HG03521 (cell line): Measurements from ENCODE around the gene RAPGEF5.

Experiments
- ATAC-seq: cut with Tn5 transposase; IDR thresholded peaks from one replicate; pipeline ENCODE4 v1.9.1; 2021; ENCODE audit warnings: mild to moderate bottlenecking, moderate library complexity; ENCODE audit not compliant: unreplicated experiment

The RAPGEF5 gene

DNA sequence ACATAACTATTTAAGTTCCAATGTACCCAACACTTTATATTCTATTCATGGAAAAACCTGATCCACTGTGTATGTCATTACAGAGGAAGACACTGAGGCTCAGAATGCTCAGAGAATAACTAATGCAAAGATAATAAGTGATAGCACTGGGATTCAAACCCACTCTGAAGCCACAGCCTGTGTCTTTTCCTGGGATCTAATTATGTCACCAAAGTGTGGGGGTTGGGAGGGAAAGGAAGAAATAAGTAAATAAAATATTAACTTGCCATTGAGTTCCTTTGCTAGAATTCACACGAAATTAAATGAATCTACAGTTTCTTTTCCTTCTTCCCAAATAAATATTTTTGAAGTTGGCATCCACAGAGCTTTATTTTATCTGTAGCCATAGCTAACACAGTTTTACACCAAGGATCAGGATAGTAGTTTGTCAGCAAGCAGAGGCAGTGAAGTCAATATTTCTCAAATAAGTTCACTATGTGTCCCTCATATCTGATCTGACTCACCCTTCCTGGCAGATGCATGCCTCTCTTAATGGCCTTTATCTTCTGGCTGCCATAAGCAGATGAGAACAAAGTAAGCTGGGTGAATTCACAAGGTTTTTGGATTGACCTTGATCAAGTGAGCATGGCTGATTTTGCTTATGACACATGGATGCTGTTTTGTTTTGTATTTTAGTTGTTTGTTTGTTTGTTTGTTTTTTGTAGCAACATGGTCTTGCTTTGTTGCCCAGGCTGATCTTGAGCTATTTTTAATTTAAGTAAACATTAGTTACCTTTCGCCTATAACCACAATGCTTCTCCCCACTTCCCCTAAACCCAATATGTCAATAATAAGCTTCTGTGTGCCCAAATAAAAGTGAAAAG is 6.3 kb downstream of the RAPGEF5 start:
- ATAC-seq: peak; percentile 27

DNA sequence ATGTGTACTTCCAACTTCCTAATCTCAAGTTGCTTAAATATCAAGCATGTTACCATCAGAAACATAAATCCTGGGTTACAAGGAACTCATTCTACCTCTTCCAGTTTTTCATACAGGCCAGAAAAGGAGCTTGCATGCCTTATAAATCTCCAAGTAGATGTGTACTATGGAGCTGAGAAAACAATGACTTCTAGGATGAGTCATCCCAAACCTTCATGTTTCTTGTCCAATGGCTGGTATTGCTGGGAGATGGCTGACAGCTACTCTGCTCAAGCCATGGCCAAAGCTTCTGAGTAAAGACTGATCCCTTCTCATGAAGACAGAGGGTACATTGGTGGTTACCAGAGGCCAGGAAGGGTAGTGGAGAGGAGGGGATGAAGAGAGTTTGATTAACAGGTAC is 8.6 kb downstream of the RAPGEF5 start:
- ATAC-seq: no peak

DNA sequence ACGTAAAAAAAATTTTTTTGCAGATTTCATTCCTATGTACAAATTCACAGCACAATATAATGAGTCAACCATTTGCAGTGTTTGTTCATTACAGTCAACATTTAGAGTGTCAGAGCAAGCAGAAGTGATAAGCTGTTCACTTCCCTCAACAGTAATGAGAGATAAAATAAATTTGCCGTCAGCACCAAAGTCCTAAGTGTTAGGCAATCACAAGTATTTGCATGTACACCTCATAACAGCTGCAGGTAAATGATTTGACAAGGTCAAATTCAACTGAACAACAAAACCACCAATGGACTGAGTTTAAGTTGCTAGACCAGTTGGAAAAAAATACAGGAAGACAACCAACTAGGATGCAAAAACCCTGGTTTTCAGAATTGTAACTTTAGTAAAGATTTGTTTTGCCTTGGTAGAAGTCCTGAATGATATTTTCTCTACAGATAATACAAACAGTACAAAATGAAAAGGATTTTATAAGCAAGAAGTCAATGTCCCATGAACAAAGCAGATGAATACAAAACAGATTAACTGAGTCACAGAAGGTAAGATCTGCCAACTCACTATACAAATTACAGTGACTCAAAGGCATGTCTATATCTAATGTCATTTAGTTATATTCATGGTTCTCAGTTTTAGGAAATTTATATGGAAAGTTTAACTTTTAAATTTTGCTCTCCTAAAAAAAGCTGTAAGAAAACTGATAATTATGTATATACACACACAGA is 10.4 kb downstream of the RAPGEF5 start:
- ATAC-seq: no peak

DNA sequence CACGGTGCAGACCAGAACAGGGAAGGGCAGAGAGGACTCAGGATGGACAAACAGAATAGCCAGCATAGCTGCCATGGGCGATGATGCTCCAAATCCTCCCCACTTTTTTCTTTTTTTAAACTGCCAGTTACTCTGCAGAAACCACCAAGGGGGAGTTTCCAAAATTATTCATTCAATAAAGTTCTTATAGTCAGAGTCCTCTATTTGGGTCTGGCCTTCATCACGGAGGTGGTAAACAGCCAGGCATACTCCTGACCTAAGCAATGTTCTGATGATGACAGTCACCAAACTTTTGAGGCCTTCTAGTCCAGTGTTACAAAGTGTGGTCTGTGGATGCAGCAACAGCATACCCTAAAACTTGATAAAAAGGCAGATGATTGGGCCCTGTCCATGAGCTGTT is 12.3 kb downstream of the RAPGEF5 start:
- ATAC-seq: no peak

- no peak for ATAC-seq
Observed at GRCh38 chr7:22343612-22344011, 13.3 kb downstream of the RAPGEF5 start.

DNA sequence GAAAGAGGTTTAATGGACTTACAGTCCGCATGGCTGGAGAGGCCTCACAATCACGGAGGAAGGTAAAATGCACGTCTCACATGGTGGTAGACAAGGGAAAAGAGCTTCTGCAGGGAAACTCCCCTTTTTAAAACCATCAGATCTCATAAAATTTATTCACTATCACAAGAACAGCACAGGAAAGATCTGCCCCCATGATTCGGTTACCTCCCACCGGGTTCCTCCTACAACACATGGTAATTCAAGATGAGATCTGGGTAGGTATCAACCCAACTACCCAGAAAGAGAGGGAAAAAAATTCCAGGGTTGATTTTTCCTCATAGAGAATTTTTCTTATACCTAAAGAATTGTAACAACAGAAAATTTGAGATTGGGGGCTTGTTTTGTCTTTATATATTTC is 13.9 kb downstream of the RAPGEF5 start:
- no peak for ATAC-seq

- ATAC-seq: no peak
Observed at GRCh38 chr7:22339725-22340390, 17.1 kb downstream of the RAPGEF5 start.

GRCh38 chr7:22338877-22339276 is 18.1 kb downstream of the RAPGEF5 start:
- no peak for ATAC-seq

- no peak for ATAC-seq
Observed at GRCh38 chr7:22338411-22338810, 18.5 kb downstream of the RAPGEF5 start.

DNA sequence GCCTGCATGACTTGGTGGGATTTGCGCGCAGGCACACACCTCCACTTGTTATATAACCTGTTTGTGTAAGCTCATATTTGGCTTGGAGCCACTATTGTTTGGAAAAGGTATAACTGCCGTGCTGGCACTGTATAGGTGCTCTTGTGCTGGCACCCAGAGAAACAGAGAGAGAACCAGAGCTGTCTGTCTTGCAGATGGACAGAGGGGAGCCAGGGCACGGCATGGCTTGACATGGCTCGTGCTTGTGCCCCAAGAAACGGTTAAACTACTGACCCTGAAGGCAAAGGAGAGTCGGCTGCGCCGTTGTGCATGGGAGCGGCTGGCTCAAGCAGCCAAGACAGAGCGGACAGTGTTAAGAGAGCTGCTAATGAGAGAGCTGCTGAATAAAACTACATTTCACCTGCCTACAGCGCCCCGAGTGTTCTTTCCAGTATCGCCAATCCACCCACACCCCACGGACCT is 23.2 kb downstream of the RAPGEF5 start:
- no peak for ATAC-seq

DNA sequence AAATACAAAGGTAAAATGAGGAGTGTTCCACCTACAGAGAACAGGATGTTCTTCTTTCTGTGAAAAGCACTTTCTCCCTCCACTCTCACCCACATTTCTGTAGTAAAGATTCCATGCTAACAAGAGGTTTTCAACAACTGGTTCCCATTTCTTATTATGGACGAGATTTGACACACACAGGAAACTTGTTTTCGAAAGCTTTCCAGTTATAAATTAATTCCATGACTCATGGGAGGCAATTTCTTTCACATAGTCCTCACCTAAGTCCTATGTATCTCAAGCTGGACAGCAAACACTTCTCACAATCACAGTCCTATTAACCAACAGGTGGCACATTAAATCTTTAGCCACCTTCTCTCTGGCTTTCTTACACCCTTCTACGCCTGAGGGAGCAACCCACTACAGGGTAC is 24.5 kb downstream of the RAPGEF5 start:
- no peak for ATAC-seq

DNA sequence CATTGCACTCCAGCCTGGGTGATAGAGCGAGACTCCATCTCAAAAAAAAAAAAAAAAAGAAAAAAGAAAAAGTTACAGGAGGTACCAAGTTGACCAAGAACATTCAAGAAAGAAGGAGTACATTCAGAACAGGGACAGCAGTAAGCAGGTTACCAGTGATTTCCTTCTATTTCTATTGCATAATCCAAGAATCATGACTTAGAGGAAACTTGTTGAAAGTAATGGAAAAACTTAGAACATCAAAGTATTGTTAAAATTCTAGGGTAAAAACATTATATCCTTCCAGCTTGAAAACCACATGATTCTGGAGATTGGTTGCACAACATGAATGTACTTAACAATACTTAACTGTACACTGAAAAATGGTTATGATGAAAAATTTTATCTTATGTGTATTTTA is 25.2 kb downstream of the RAPGEF5 start:
- no peak for ATAC-seq

DNA sequence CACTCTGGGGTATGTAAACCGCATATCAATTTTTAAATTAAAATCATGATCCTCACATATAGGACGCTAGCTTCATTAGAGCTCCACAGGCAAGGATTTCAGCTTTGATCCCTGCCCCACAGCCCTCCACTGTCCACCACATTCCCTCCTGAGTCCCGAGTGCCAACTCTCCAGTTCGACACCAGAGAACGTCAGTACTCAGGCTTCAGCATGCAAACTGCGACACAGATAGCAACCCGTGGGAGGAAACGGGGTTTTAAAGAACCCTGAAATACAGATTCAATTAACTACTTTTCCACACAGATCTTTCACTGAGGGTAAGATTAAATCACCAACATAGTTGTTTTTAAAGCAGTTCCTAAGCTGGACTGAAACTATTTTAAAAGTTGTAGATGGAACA is 26.1 kb downstream of the RAPGEF5 start:
- no peak for ATAC-seq

GRCh38 chr7:22329816-22330524 is 27.0 kb downstream of the RAPGEF5 start:
- ATAC-seq: no peak

GRCh38 chr7:22326181-22326580 is 30.8 kb downstream of the RAPGEF5 start:
- ATAC-seq: no peak

DNA sequence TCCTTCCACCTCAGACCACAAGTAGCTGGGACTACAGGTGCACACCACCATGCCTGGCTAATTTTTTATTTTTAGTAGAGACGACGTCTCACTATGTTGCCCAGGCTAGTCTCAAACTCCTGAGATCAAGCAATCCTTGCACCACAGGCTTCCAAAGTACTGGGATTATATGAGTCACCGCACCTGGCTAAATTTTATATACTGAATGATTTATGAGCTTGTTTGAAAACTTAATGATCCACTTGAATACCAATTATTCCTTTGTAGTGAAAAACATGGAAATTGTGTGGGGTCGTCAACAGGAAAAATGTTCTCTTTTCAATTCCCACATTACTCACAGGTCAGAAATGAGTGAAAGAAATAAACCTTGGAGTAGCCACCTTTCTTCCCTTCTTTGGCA is 31.3 kb downstream of the RAPGEF5 start:
- no peak for ATAC-seq

DNA sequence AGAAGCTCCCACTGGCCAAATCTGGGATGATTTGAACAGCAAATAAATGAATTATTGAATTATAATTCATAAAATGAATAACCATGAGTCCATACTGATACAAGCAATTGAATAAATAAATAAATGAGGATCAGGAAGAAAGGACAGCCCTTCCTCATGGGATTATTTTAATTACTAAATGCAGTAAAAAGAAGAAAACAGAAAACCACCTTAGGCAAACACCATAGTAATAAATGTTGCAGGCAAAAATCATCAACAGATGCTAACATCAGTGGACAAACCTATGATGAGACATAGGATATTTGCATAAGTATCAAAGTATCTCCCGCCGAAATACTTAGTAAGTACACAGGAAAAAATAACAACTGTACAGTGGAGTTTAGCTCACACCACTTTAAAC is 33.2 kb downstream of the RAPGEF5 start:
- ATAC-seq: no peak

GRCh38 chr7:22320416-22320815 is 36.5 kb downstream of the RAPGEF5 start:
- no peak for ATAC-seq

DNA sequence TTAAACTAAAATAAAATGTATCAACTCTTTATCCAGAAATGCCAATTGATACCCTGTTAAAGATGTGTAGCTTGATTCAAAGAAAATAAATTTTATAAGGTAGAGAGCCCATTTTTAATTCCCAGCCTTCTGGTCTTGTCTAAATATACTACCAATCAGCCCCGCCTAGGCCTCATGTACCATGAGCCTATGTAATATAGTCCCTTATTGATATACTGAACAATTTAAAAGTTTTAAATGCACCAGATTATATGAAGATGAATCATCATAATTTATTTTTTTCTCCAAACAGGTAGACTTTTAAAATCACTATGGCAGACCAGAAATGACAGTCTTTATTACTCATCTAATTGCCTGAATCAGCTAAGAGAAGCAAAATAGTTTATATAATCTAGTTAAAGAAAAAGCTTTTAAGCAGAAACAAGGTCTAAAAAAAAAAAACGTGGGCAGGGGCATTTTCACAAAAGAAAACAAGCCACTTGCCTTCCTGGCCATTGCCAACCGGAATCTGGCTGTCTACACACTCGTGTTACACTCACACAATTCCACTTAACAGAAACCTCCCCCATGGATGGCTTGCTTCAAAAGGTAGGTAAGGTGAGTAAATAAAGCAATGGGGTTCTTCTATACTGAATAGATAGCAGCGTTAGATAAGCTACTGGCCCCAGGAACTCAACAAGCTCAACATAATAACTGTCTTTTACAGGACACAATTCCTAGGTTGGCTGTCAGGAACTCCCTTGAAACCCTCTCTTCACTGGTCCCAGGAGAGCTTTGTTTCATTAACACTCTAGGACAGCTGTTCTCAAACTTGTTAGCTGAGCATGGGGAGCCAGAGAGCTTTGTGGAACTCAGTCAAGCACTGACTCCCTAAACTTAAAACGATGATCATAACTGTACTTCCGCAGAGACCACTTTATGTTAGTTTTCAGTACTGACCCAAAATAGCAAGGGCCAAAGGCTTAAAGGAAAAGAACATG is 37.2 kb downstream of the RAPGEF5 start:
- ATAC-seq: no peak

DNA sequence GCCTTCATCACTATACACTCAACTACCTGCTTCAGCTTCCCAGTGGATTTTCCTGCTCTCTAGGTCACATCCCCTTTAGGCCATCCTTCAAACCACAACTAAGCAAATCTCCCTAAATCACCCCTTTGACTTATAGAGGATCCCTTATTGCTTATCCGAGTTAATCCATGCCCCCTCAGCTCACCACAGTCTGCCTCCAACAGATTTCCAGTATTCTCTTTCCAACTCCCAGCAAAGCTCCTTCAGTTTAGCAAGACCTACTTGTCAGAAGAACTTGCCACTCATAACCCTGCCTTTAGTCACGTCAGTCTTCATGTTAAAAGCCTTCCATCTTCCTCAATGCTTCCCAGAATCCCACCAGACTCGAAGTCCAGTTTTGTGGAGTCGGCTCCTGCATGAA is 38.6 kb downstream of the RAPGEF5 start:
- ATAC-seq: no peak
